Body of pancreas (tissue), 4 donors: Measurements from ENCODE around the gene SLC35E3.

Experiments
- POLR2A ChIP-seq, 3 donors: fragments of 450-650 bp; IDR thresholded peaks; one replicate each; pipeline ENCODE4 v1.6.1; 2016; ENCODE audit warnings: antibody characterized with exemption in 3 of 3, mild to moderate bottlenecking in 2 of 3
- TF ChIP-seq, protein P1 (sequence below), 7 experiments: fragments of 450-650 bp in 4 of 7; fragments of 200-600 bp in 3 of 7; sonication (generic) in 3 of 7; IDR thresholded peaks; one replicate each; pipeline ENCODE4 v1.5.1; 2016 to 2019; ENCODE audit warnings: antibody characterized with exemption in 7 of 7

DNA sequence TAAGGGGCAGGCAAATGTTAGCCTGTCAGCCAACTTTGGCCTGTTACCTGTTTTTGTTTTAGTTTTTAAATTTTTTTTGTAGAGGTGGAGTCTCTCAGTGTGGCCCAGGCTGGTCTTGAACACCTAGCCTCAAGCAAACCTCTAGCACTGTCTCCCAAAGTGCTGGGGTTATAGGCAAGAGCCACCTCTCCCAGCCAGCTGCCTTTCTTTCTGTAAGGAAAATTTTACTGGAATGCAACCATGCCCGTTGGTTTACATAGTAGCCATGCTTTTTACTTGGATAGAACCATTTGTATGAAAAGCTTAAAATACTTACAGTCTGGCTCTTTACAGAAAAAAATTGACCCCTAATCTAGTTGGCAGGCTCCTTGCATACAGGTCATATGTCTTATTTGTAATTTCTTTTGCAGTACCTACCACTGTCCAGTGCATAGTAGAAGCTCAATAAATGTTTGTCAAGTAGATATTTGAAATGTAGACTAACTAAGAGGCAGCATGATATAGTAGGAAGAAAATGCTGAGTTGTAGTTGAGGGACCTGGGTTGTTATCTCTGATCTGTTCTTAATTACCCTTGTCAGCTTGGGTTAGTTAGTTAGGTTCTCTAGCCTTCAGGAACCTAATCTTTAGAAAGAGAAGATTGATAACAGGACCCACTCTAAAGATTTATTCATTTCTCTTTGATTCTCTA is 66.7 kb downstream of the SLC35E3 start:
- TF ChIP-seq, protein P1, sequence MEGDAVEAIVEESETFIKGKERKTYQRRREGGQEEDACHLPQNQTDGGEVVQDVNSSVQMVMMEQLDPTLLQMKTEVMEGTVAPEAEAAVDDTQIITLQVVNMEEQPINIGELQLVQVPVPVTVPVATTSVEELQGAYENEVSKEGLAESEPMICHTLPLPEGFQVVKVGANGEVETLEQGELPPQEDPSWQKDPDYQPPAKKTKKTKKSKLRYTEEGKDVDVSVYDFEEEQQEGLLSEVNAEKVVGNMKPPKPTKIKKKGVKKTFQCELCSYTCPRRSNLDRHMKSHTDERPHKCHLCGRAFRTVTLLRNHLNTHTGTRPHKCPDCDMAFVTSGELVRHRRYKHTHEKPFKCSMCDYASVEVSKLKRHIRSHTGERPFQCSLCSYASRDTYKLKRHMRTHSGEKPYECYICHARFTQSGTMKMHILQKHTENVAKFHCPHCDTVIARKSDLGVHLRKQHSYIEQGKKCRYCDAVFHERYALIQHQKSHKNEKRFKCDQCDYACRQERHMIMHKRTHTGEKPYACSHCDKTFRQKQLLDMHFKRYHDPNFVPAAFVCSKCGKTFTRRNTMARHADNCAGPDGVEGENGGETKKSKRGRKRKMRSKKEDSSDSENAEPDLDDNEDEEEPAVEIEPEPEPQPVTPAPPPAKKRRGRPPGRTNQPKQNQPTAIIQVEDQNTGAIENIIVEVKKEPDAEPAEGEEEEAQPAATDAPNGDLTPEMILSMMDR (IDR thresholded peaks at IDR 0.05), result no peak
- no peak for TF ChIP-seq POLR2A (IDR thresholded peaks at IDR 0.05)
